ENCODE data around the gene RPL23.

DNA sequence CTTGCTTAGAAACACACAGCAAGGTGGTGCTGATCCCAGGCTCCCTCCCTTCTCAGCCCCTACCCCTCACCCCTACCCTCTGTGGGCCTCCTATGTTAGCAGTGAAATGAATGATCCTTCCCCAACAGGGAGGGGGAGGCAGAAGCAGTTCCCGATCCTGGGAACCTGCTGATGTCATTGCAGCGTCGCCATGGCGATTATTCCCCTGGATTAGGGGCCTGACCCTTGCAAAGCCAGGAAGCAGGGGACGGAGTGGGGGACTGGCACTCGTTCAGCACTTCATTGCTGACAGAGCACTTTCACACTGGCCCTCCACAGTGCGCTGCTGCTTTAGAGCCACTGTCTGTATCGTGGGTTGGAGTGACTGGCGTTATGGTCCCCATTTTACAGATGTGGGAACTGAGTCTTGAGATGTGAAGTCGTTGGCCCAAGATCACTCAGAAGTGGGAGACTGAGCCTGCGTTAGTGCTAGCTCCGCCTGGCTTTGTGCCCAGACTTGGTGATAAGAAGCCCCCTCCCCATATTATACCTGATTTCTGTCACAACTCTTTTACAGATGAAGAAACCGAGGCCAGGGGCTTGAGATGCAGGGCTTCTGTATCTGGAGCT is 42.9 kb upstream of the RPL23 start:
- TF ChIP-seq POLR2AphosphoS5 (IDR thresholded peaks at IDR 0.05) (no peak), POLR2A (IDR thresholded peaks at IDR 0.05) (no peak), CTCF (IDR thresholded peaks at IDR 0.05) (no peak)
